Aorta (tissue), 5 donors: ENCODE measurements around the gene EQTN. TPM values are rescaled to one million over a fixed set of nuclear protein-coding genes. Genes with fewer than 3 reads are reported as not detected.

Source experiments
- ATAC-seq: fragments of 200-7000 bp; cut with Tn5 transposase; one replicate; pipeline ENCODE4 v1.9.1; 2022; ENCODE audit warnings: moderate library complexity; ENCODE audit not compliant: low FRiP score
- DNase-seq, 2 donors: peaks; one replicate each; pipeline ENCODE4 v3.0.0-alpha.2; 2020
- H3K27ac ChIP-seq, 2 donors: one replicate each; pipeline ENCODE4 v1.5.1; 2013; ENCODE audit warnings: low read length in 2 of 2, mild to moderate bottlenecking in 2 of 2, moderate library complexity in 2 of 2, control low read depth in 1 of 2, inconsistent platforms in 1 of 2, low read depth in 1 of 2
- H3K27me3 ChIP-seq, 2 donors: one replicate each; pipeline ENCODE4 v1.6.1; 2013; ENCODE audit warnings: control low read depth in 1 of 2, low read length in 1 of 2, mild to moderate bottlenecking in 1 of 2, moderate library complexity in 1 of 2; ENCODE audit not compliant: insufficient read depth in 2 of 2, control insufficient read depth in 1 of 2
- H3K36me3 ChIP-seq, 2 donors: one replicate each; pipeline ENCODE4 v1.6.1; 2013; ENCODE audit warnings: control low read depth in 1 of 2, low read length in 1 of 2, mild to moderate bottlenecking in 1 of 2; ENCODE audit not compliant: insufficient read depth in 2 of 2, control insufficient read depth in 1 of 2
- H3K4me1 ChIP-seq, 2 donors: one replicate each; pipeline ENCODE4 v1.6.1; 2013; ENCODE audit warnings: low read length in 2 of 2, control low read depth in 1 of 2, mild to moderate bottlenecking in 1 of 2, moderate library complexity in 1 of 2; ENCODE audit not compliant: insufficient read depth in 2 of 2, control insufficient read depth in 1 of 2
- H3K4me3 ChIP-seq, 2 donors: one replicate each; pipeline ENCODE4 v1.5.1; 2013; ENCODE audit warnings: low read length in 2 of 2, control low read depth in 1 of 2, mild to moderate bottlenecking in 1 of 2
- H3K9me3 ChIP-seq: one replicate; pipeline ENCODE4 v1.6.1; 2013; ENCODE audit warnings: mild to moderate bottlenecking, low read length; ENCODE audit not compliant: control insufficient read depth
- WGBS, 2 donors: extraction: QIAGEN DNeasy Blood & Tissue Kit; methylation state at CpG; one replicate each; pipeline ENCODE4 v1.1.7; 2013; 5-methylcytosine and 5-hydroxymethylcytosine counted together
- intact Hi-C, 2 donors: fragments of 100-400 bp; cut with DNase I; formaldehyde crosslinking; loops; one replicate each; pipeline versions ENCODE4 v1.14.2 to v1.15.0; 2022
- long read RNA-seq, 2 donors: library from polyadenylated mRNA; unstranded; transcript quantifications; one replicate each; pipeline ENCODE4 v2.0.0, GENCODE V29; 2020 to 2021
- polyA plus RNA-seq, 2 donors: library from polyadenylated mRNA; stranded (reverse); fragments of 200-250 nt; gene quantifications; one replicate each; pipeline ENCODE4 v1.2.3, GENCODE V29; 2013
- total RNA-seq, 2 donors: library from RNA; stranded (reverse); fragmentation: NEBNext Ultra II Directional; extraction: Animal tissue kit (Norgen Biotek cat#: 25700); gene quantifications; one replicate each; pipeline ENCODE4 v1.2.1, GENCODE V29; 2021
- donor health status: healthy with polysubstance abuse.
- donor health status: Bipolar disorder and iron deficiency.
- donor health status: DM: no; HTN: no; CAD: no.
- donor health status: DM: no; HTN: no; CAD: no.
- donor health status: DM: yes; HTN: yes; CAD: no.

The EQTN gene
- total RNA-seq (under 1 TPM; 0.58 to 0.78 TPM), polyA plus RNA-seq (under 1 TPM in 1 of 2 donors, not detected in 1; 0.59 TPM)
- long read RNA-seq, donor 1, partial matches to known transcripts = 0 of 1 reads
- long read RNA-seq, donor 1, other reads (novel, unspliced or antisense) = 1 of 1 reads
- long read RNA-seq, donor 2 = 0 reads

- 75 to 77% methylated on average over 7 of the region's 7 CpGs for WGBS, 2 donors
- no peaks in the 10 kb centered on the region for H3K9me3 ChIP-seq
- intact Hi-C loops = no loop called here
- DNase-seq (no peak), ATAC-seq (no peak)
- H3K36me3 ChIP-seq = no peaks in the 10 kb centered on the region
- H3K4me1 ChIP-seq = no peaks in the 10 kb centered on the region
- H3K27ac ChIP-seq = no peak within 1 kb of the TSS
- H3K27me3 ChIP-seq = no peaks in the 10 kb centered on the region
- H3K4me3 ChIP-seq = no peak within 1 kb of the TSS
Measured at GRCh38 chr9:27297050-27297449, at the start of gene EQTN. Gene EQTN, minus strand, starts transcription at chr9:27297150. Its CDS starts 95 bp downstream, at chr9:27297055.

- no peak overlapping the region for H3K27ac ChIP-seq
- intact Hi-C loops = loop anchor here in 1 of 2 donors (5.0 kb wide), 1 partner anchor 68 kb away; no protein-coding TSS in a partner anchor
- 98% methylated on average over 7 of the region's 7 CpGs for WGBS, 2 donors
- DNase-seq (no peak), ATAC-seq (no peak)
- H3K27me3 ChIP-seq = no peaks in the 10 kb centered on the region
- H3K4me1 ChIP-seq = peaks cover 5 to 12% of the 10 kb centered on the region in 2 donors
- no peaks in the 10 kb centered on the region for H3K36me3 ChIP-seq
- H3K4me3 ChIP-seq = no peak overlapping the region
- H3K9me3 ChIP-seq = no peaks in the 10 kb centered on the region
Measured at GRCh38 chr9:27344776-27345175, 47.8 kb upstream of the EQTN start.

- no peaks in the 10 kb centered on the region for H3K9me3 ChIP-seq
- H3K4me1 ChIP-seq = peaks cover 4 to 11% of the 10 kb centered on the region in 2 donors
- intact Hi-C loops = loop anchor here in 1 of 2 donors (5.0 kb wide), 1 partner anchor 71 kb away; no protein-coding TSS in a partner anchor
- H3K27me3 ChIP-seq = no peaks in the 10 kb centered on the region
- peak overlapping the region in 1 of 2 donors; percentile 76 for H3K27ac ChIP-seq
- no peaks in the 10 kb centered on the region for H3K36me3 ChIP-seq
- H3K4me3 ChIP-seq = no peak overlapping the region
- 26 to 31% methylated on average over 9 of the region's 9 CpGs for WGBS, 2 donors
- DNase-seq = no peak
- peak; percentile 31 for ATAC-seq
Measured at GRCh38 chr9:27341545-27342294, 44.8 kb upstream of the EQTN start.

- Histone ChIP-seq H3K27me3 (no peaks in the 10 kb centered on the region), H3K9me3 (no peaks in the 10 kb centered on the region), H3K36me3 (no peaks in the 10 kb centered on the region), H3K4me3 (no peak overlapping the region), H3K4me1 (peaks cover 4 to 11% of the 10 kb centered on the region in 2 donors), H3K27ac (peak overlapping the region; percentile 46 to 59)
- intact Hi-C loops = loop anchor here in 1 of 2 donors (5.0 kb wide), 1 partner anchor 71 kb away; no protein-coding TSS in a partner anchor
- WGBS, 2 donors = 47 to 49% methylated on average over 7 of the region's 7 CpGs
- no peak for DNase-seq
- no peak for ATAC-seq
Measured at GRCh38 chr9:27340961-27341511, 44.1 kb upstream of the EQTN start.

- Histone ChIP-seq H3K27ac (peak overlapping the region in 1 of 2 donors; percentile 46), H3K36me3 (no peaks in the 10 kb centered on the region), H3K4me3 (no peak overlapping the region), H3K27me3 (no peaks in the 10 kb centered on the region), H3K9me3 (no peaks in the 10 kb centered on the region), H3K4me1 (peaks cover 4 to 11% of the 10 kb centered on the region in 2 donors)
- intact Hi-C loops = loop anchor here in 1 of 2 donors (5.0 kb wide), 1 partner anchor 72 kb away; no protein-coding TSS in a partner anchor
- 28 to 37% methylated on average over 5 of the region's 5 CpGs for WGBS, 2 donors
- ATAC-seq (no peak), DNase-seq (no peak)
Measured at GRCh38 chr9:27340285-27340674, 43.3 kb upstream of the EQTN start.

- H3K4me3 ChIP-seq = no peak overlapping the region
- 4 to 6% methylated on average over 11 of the region's 11 CpGs for WGBS, 2 donors
- H3K27me3 ChIP-seq = no peaks in the 10 kb centered on the region
- H3K9me3 ChIP-seq = no peaks in the 10 kb centered on the region
- intact Hi-C loops = loop anchor here (2.0 to 5.0 kb wide), 4 partner anchors 53 to 189 kb away; partner anchors contain the start of gene MOB3B (in 2 of the 2)
- H3K4me1 ChIP-seq = peaks cover 4 to 11% of the 10 kb centered on the region in 2 donors
- peak overlapping the region; percentile 37 to 74 for H3K27ac ChIP-seq
- peak; percentile 75 for ATAC-seq
- DNase-seq = peak; percentile 79 to 84
- no peaks in the 10 kb centered on the region for H3K36me3 ChIP-seq
Measured at GRCh38 chr9:27339661-27340284, 42.8 kb upstream of the EQTN start.

GRCh38 chr9:27338527-27338903 is 41.6 kb upstream of the EQTN start:
- no peaks in the 10 kb centered on the region for H3K27me3 ChIP-seq
- DNase-seq (no peak), ATAC-seq (no peak)
- intact Hi-C loops = loop anchor here (2.0 to 5.0 kb wide), 3 partner anchors 54 to 190 kb away; partner anchors contain the start of gene MOB3B (in 2 of the 2)
- no peaks in the 10 kb centered on the region for H3K36me3 ChIP-seq
- peaks cover 4 to 11% of the 10 kb centered on the region in 2 donors for H3K4me1 ChIP-seq
- no peak overlapping the region for H3K4me3 ChIP-seq
- no peaks in the 10 kb centered on the region for H3K9me3 ChIP-seq
- peak overlapping the region; percentile 37 to 64 for H3K27ac ChIP-seq
- 32 to 42% methylated on average over 9 of the region's 9 CpGs for WGBS, 2 donors

GRCh38 chr9:27337833-27338526 is 41.0 kb upstream of the EQTN start:
- 51 to 64% methylated on average over 5 of the region's 5 CpGs for WGBS, 2 donors
- no peaks in the 10 kb centered on the region for H3K36me3 ChIP-seq
- peak overlapping the region; percentile 38 to 64 for H3K27ac ChIP-seq
- intact Hi-C loops = loop anchor here (2.0 to 5.0 kb wide), 3 partner anchors 54 to 191 kb away; partner anchors contain the start of gene MOB3B (in 2 of the 2)
- no peaks in the 10 kb centered on the region for H3K27me3 ChIP-seq
- H3K4me1 ChIP-seq = peaks cover 4 to 11% of the 10 kb centered on the region in 2 donors
- ATAC-seq (no peak), DNase-seq (peak in 1 of 2 donors; percentile 57)
- no peak overlapping the region for H3K4me3 ChIP-seq
- H3K9me3 ChIP-seq = no peaks in the 10 kb centered on the region
